Activated T-helper 17 cell treated with anti-CD3 and anti-CD28 coated beads, Interleukin-2, amount 50 U/mL, for 72 hours (primary cell): ENCODE measurements around the gene CTCFL. TPM values are rescaled to one million over a fixed set of nuclear protein-coding genes. Genes with fewer than 3 reads are reported as not detected.
"Not testable (repeated sequence)": the region's sequence is repeated elsewhere in the genome, so short reads cannot be mapped to it uniquely, and the experiment has no call there.

Source experiments
- ATAC-seq: fragments of 150-1000 bp; cut with Tn5 transposase; replicated peaks from 2 replicates; pipeline ENCODE4 v1.10.0; 2021; ENCODE audit warnings: mild to moderate bottlenecking, moderate library complexity
- H3K27ac Mint-ChIP-seq: one replicate; pipeline ENCODE4 v1.8.0; 2022; ENCODE audit warnings: mixed read lengths
- H3K27me3 Mint-ChIP-seq: one replicate; pipeline ENCODE4 v1.8.0; 2022; ENCODE audit warnings: mixed read lengths
- H3K36me3 Mint-ChIP-seq: one replicate; pipeline ENCODE4 v1.8.0; 2022; ENCODE audit warnings: low read depth, mild to moderate bottlenecking, mixed read lengths
- H3K4me1 Mint-ChIP-seq: one replicate; pipeline ENCODE4 v1.8.0; 2022; ENCODE audit warnings: mixed read lengths
- H3K4me3 Mint-ChIP-seq: one replicate; pipeline ENCODE4 v1.8.0; 2022; ENCODE audit warnings: mild to moderate bottlenecking, mixed read lengths
- H3K9me3 Mint-ChIP-seq: one replicate; pipeline ENCODE4 v1.8.0; 2022; ENCODE audit warnings: mixed read lengths
- total RNA-seq, 2 donors: library from RNA; stranded (reverse); gene quantifications; one replicate each; pipeline ENCODE4 v1.2.3, GENCODE V29; 2022

The CTCFL gene
- total RNA-seq, 2 donors from 2014 or later, result not detected

DNA sequence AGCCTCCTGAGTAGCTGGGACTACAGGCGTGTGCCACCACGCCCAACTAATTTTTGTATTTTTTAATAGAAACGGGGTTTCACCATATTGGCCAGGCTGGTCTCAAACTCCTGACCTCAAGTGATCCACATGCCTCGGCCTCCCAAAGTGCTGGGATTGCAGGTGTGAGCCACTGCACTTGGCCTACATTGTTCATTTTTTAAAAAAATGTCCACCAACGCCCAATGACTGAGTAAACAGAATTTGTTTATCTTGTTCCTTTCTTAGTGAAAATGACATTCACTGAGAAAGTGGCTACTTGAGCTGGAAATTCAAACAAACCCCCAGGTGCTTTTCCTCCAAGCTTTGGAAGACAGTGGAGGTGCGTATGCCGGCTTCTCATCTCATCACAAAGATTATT is 13.2 kb downstream of the CTCFL start:
- not testable (repeated sequence) for H3K4me1 Mint-ChIP-seq, H3K4me3 Mint-ChIP-seq, H3K27ac Mint-ChIP-seq, H3K9me3 Mint-ChIP-seq, ATAC-seq, H3K36me3 Mint-ChIP-seq
- H3K27me3 Mint-ChIP-seq, result peaks cover 17% of the 10 kb centered on the region

DNA sequence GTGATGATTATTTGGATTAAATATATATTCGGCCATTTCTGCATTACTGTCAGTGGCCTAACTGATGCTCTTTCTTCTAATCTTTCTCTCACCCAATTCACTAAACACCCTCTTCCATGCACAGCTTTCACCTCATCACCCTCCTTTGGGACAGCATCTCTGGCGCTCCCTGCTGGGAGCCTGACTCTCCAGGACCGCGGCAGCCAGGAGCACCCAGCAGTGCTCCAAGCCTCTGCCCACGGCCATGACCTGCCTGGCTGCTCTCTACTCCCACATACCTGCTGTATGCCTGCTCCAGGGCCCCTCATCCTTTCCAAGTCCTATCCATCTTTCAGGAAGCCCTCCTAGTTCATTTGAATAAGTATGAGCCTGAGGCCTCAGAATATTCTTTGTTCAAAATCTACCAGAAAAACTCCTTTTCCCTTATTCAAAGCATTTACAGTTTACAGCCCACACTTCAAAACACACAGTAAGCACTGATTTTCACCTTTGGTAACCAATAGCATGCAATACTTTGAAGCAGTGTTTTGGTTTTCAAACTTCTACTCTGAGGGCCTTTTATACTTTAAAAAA is 15.2 kb downstream of the CTCFL start:
- Mint-ChIP-seq H3K27ac (no peak overlapping the region), H3K36me3 (no peaks in the 10 kb centered on the region), H3K9me3 (no peaks in the 10 kb centered on the region), H3K27me3 (peaks cover 17% of the 10 kb centered on the region), H3K4me3 (no peak overlapping the region), H3K4me1 (no peaks in the 10 kb centered on the region)
- ATAC-seq, result no peak

DNA sequence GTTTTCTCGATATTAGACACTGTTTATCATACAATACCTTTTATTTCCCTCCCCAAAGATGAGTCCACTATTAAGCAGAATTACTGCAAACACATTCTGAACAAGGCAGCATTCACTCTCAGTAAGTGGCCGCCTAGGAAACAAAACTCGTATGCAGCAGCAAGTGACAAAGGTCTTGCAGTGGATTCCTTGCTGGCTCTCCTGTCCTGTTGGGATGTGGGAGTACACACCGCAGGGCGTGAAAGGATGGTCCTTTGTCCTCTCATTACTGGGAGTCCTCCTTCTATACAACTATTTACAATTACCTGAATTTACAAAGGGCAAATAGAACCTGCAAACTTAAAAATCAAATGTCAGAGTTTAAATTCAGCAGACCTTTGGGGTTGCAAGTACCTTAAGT is 16.1 kb downstream of the CTCFL start:
- Mint-ChIP-seq H3K4me3 (no peak overlapping the region), H3K4me1 (no peaks in the 10 kb centered on the region), H3K27me3 (peaks cover 13% of the 10 kb centered on the region), H3K27ac (no peak overlapping the region), H3K36me3 (no peaks in the 10 kb centered on the region), H3K9me3 (no peaks in the 10 kb centered on the region)
- ATAC-seq, result no peak

DNA sequence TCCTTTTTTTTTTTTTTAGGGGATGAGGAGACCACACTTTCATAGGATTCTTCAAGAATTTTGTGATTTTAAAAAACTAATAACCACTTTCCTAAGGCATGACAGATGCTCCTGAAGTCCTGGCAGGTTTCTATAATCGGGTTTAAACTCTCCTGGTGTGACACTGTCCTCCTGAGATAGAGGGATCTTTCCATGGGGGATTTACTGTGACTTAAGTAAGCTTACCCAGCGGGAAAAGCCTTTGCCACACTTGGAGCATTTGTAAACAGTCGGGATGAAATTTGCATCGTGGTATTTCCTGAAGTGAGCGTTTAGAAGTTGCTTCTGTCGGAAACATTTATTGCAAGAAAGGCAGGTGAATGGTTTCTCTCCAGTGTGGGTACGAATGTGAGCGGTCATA is 16.6 kb downstream of the CTCFL start:
- Mint-ChIP-seq H3K27ac (no peak overlapping the region), H3K27me3 (peaks cover 13% of the 10 kb centered on the region), H3K4me3 (no peak overlapping the region), H3K4me1 (no peaks in the 10 kb centered on the region), H3K36me3 (no peaks in the 10 kb centered on the region), H3K9me3 (no peaks in the 10 kb centered on the region)
- ATAC-seq, result no peak

DNA sequence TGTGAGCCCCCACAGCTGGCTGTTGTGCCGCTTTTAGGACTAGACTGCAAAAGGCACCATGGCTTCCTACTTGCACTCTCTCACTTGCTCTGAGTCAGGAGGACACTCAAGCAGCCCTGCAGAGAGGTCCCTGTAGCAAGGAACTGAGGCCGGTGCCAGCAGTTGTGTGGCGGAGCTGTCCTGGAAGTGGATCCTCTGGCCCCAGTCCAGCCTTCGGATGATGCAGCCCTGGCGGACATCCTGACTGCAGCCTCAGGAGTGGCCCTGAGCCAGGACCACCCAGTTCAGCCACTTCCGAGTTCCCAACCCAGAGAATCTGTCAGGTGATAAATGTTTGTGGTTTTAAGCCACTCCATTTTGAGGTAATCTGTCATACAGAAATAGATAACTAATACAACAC is 17.5 kb downstream of the CTCFL start:
- H3K4me1 Mint-ChIP-seq, result no peaks in the 10 kb centered on the region
- no peak overlapping the region for H3K4me3 Mint-ChIP-seq
- peaks cover 16% of the 10 kb centered on the region for H3K27me3 Mint-ChIP-seq
- H3K27ac Mint-ChIP-seq, result no peak overlapping the region
- no peaks in the 10 kb centered on the region for H3K9me3 Mint-ChIP-seq
- no peak for ATAC-seq
- H3K36me3 Mint-ChIP-seq, result no peaks in the 10 kb centered on the region

DNA sequence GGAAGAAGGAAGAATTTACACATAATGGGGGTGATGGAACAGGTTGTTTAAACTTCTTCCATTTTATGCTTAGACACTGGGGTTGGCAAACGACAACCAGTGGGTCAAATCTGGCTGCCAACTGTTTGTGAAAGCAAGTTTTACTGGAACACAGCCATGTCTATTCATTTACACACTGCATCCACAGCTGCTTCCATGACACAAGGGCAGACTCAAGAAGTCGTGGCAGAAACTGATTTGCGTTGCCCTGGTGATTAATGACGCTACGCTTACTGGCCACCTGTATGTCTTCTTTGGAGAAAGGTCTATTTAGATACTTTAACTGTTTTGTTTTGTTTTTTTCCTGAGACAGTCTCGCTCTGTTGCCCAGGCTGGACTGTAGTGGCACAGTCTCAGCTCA is 19.0 kb downstream of the CTCFL start:
- H3K9me3 Mint-ChIP-seq, result no peaks in the 10 kb centered on the region
- no peak for ATAC-seq
- no peak overlapping the region for H3K27ac Mint-ChIP-seq
- no peaks in the 10 kb centered on the region for H3K4me1 Mint-ChIP-seq
- no peak overlapping the region for H3K4me3 Mint-ChIP-seq
- H3K36me3 Mint-ChIP-seq, result no peaks in the 10 kb centered on the region
- H3K27me3 Mint-ChIP-seq, result peaks cover 16% of the 10 kb centered on the region

DNA sequence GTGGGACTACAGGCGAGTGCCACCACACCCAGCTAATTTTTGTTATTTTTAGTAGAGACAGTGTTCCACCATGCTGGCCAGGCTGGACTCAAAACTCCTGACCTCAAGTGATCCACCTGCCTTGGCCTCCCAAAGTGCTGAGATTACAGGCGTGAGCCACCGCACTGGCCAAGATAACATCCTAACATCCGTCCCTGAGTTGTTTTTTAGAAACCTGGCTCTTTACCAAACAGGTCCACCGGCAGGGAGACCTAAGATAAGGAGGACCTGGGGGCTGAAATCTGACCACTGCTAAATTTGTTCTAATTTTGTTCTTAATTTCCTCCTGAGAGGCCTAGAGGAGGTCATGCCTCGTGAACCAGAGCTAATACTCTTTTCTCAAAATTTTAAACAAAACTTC is 20.5 kb downstream of the CTCFL start:
- Mint-ChIP-seq H3K27me3 (peaks cover 15% of the 10 kb centered on the region), H3K9me3 (no peaks in the 10 kb centered on the region), H3K4me1 (no peaks in the 10 kb centered on the region)

DNA sequence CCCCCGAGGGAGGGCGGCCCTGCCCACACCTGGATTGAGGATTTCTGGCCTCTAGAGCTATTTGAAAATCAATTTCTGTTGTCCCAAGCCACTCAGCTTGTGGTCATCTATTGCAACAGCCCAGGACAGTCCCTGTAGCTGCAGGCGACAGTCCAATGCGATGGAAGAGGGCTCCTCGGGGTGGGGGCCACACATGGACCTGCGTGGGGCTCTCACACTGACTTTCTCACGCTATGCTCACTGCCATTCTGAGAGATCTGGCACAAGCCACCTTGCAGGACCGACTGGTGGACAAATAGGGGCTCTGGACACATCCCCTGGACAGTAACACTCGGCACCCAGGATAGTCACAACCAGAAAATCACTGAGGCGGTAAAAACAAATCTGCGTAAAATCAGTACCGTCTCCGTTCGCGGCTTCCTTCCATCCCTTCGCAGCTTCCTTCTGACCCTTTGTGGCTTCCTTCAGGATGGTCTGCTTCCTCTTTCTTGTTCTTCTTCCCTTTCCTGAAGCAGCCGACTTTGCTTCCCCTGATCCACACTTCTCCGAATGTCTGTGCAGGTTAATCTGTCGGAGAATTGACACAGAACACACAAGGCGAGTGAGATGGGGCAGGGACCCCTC is 21.8 kb downstream of the CTCFL start:
- Mint-ChIP-seq H3K4me3 (no peak overlapping the region), H3K27ac (no peak overlapping the region), H3K36me3 (no peaks in the 10 kb centered on the region), H3K4me1 (no peaks in the 10 kb centered on the region), H3K9me3 (no peaks in the 10 kb centered on the region), H3K27me3 (peaks cover 14% of the 10 kb centered on the region)
- ATAC-seq, result no peak

More for the DNA sequence above, 20.5 kb downstream of the CTCFL start:
- no peaks in the 10 kb centered on the region for H3K36me3 Mint-ChIP-seq
- no peak for ATAC-seq
- H3K27ac Mint-ChIP-seq, result no peak overlapping the region
- H3K4me3 Mint-ChIP-seq, result no peak overlapping the region

DNA sequence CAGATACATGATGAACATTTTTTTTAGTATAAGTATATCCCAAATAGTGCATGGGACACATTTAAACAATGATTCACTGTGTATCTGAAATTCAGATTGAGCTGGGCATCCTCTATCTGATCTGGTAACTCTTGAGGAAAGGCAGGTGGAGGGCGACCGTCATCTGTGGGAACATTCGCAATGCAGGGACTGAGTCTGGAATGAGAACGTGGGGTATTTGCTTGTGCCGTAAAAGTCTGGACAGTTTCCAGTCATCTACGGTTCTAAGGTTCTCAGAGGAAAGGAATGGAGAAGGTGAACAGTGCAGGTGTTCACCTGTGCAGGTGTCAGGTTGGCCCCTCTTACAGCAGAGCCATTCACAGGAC is 22.6 kb downstream of the CTCFL start:
- no peaks in the 10 kb centered on the region for H3K9me3 Mint-ChIP-seq
- no peak for ATAC-seq
- no peaks in the 10 kb centered on the region for H3K36me3 Mint-ChIP-seq
- no peak overlapping the region for H3K4me3 Mint-ChIP-seq
- H3K4me1 Mint-ChIP-seq, result no peaks in the 10 kb centered on the region
- H3K27ac Mint-ChIP-seq, result no peak overlapping the region
- H3K27me3 Mint-ChIP-seq, result peaks cover 15% of the 10 kb centered on the region

DNA sequence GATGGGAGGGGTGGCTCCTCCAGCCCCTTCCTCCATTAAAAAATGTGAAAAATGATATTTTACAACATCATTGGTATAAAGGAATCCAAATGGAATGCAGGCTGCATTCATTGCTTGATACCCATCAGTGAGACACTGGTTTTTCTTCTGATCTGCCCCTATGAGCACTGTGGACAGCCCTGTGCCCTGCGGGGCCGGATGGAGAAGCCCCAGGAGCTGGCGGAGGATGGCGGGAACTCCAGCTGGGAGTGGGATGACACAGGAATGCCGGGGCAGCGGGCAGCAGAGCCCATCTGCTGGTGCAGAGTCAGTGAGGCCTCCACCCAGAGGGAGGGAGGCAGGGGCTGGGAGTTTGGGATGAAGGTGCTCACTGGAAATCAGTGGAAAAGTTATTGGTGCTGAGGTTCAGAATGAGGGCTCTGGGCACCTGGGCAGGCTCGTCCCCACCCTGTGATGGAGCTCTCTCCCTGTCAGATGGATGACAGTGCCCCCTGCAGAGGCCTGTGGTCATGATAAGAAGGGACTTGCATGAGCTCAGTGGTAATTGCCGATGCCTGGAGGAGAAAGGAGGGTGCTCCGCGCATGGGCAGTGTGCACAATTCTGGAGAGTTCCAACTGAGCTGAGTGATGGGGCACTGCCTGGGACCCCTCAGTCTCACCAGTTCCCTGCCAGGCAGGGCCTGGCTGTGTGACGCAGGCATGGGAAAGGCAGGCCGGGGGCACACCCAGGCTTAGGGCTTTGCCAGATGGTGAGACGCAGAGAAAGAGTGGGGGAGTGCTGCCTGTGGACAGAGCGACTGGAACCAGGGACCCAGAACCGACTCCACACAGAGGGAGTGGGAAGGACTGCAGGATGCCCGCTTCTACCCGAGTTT is 23.2 kb downstream of the CTCFL start:
- Mint-ChIP-seq H3K27ac (no peak overlapping the region), H3K9me3 (no peaks in the 10 kb centered on the region), H3K36me3 (no peaks in the 10 kb centered on the region), H3K4me1 (no peaks in the 10 kb centered on the region), H3K4me3 (no peak overlapping the region), H3K27me3 (peaks cover 19% of the 10 kb centered on the region)
- ATAC-seq, result no peak

DNA sequence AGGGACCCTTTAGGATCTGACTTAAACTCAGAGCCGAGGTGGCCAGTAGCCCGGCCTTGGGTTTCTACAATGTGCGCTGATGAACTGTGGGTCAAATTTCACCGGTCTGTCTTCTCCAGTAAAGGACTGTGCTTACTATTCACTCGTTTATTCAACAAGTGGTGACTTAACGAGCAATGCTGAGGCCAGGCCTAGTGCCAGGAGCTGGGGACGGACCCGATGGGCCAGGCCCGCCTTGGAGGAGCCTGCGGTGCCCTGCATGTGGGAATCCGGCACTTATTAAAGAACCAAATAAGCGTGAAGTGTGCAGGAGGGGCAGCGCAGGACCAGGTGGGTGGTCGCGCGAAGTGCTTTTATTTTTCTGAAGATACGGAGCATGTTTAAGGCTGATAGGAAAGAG is 24.0 kb downstream of the CTCFL start:
- Mint-ChIP-seq H3K27ac (no peak overlapping the region), H3K9me3 (no peaks in the 10 kb centered on the region), H3K36me3 (no peaks in the 10 kb centered on the region), H3K27me3 (peaks cover 26% of the 10 kb centered on the region), H3K4me1 (no peaks in the 10 kb centered on the region), H3K4me3 (no peak overlapping the region)
- no peak for ATAC-seq

DNA sequence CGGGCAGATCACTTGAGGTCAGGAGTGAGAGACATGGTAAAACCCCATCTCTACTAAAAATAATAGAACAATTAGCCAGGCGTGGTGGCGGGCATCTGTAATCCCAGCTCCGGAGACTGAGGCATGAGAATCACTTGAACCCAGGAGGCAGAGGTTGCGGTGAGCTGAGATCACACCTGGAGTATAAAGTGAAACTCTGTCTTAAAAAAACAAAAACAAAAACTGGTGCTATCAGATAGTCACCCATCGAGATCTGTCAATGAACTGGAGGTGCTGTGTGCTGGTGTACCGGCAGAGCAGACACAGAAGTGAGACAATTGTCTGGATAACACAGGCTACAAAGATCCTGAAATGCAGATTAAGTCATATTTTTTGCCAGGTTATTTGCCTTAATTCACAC is 24.7 kb downstream of the CTCFL start:
- Mint-ChIP-seq H3K27me3 (peaks cover 26% of the 10 kb centered on the region), H3K27ac (no peak overlapping the region), H3K4me3 (no peak overlapping the region)

DNA sequence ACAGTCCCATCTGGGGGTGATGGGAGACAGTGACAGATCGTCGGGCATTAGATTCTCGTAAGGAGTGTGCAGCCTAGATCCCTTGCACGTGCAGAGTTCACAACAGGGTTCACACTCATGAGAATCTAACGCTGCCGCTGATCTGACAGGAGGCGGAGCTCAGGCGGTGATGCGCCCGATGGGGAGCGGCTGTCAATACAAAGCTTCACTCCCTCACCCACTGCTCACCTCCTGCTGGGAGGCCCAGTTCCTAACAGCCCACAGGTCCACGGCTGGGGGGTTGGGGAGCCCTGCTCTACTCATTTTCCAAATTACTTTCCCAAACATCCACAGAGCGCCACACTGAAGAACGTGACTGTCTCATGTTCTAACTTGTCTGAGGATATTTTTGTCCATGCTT is 25.3 kb downstream of the CTCFL start:
- H3K9me3 Mint-ChIP-seq, result no peaks in the 10 kb centered on the region
- ATAC-seq, result no peak
- no peaks in the 10 kb centered on the region for H3K36me3 Mint-ChIP-seq
- H3K27ac Mint-ChIP-seq, result no peak overlapping the region
- peaks cover 29% of the 10 kb centered on the region for H3K27me3 Mint-ChIP-seq
- H3K4me3 Mint-ChIP-seq, result no peak overlapping the region
- peaks cover 5% of the 10 kb centered on the region for H3K4me1 Mint-ChIP-seq

More for the DNA sequence above, 24.7 kb downstream of the CTCFL start:
- H3K36me3 Mint-ChIP-seq, result no peaks in the 10 kb centered on the region
- no peak for ATAC-seq
- no peaks in the 10 kb centered on the region for H3K9me3 Mint-ChIP-seq
- H3K4me1 Mint-ChIP-seq, result peaks cover 2% of the 10 kb centered on the region

DNA sequence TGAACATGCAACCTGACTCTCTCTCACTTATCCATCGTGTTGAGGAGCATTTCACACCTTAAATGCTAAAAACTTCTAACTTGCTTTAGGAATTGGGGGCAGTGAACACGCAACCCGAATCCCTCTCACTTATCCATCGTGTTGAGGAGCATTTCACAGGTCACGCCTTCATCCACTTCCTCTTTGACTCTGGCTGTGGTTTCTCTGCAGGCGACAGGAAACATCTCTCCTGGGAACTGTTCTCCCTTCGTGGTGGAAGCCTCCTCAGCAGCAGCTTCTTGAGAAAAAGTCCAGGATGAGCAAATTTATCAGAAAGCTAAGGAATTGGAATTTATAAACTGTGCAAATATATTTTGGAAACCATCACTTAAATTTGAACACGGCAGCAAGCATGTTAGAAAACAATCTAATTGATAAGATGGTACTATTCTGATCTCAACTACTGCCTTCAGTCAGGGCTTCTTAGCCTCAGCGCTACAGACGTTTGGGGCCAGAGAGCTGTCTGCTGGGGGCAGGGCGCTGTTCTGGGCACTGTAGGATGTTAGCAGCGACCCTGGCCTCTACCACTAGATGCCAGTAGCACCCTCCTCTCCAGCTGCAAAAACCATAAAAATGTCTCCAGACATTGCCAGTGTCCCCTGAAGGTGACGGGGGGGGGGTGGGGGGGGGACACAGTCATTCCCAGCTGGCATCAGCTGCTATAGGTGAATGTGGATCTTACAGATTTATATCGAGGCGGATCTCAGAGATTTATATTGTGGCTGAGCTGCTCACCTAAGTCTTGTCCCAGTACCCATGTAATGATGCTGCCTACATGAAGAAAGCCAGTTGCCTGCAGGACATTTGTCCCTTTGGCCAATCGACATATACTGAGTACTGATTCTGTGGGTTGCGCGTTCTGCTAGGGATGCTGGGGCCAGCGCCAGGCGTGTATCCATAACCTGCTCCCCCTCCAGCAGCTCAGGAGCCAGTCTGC is 26.2 kb downstream of the CTCFL start:
- Mint-ChIP-seq H3K27me3 (peaks cover 29% of the 10 kb centered on the region), H3K9me3 (no peaks in the 10 kb centered on the region), H3K36me3 (no peaks in the 10 kb centered on the region), H3K4me3 (no peak overlapping the region), H3K4me1 (peaks cover 5% of the 10 kb centered on the region), H3K27ac (no peak overlapping the region)
- ATAC-seq, result peak; percentile 67
